Activated CD8-positive, alpha-beta T cell treated with anti-CD3 and anti-CD28 coated beads, Interleukin-2, amount 10 ng/mL, durations not matched to agents 7 days and 5 days (primary cell): ENCODE measurements around the gene ENTHD1. TPM values are rescaled to one million over a fixed set of nuclear protein-coding genes. Genes with fewer than 3 reads are reported as not detected.

Experiments
- ATAC-seq: fragments of 150-1000 bp; cut with Tn5 transposase; one replicate; pipeline ENCODE4 v1.10.0; 2021; ENCODE audit warnings: moderate library complexity
- CTCF ChIA-PET: fragments of 350-600 bp; sonication (Branson Sonifier 250); formaldehyde crosslinking; loops from one replicate; lab custom pipeline; 2021; ENCODE audit warnings: antibody characterized with exemption; lab: Charles Lee
- POLR2A ChIA-PET: fragments of 350-600 bp; sonication (Branson Sonifier 250); formaldehyde crosslinking; loops from one replicate; lab custom pipeline; 2021; ENCODE audit warnings: antibody characterized with exemption; lab: Charles Lee
- DNase-seq: peaks from one replicate; pipeline ENCODE4 v3.0.0-alpha.2; 2020
- H3K27ac Mint-ChIP-seq: one replicate; pipeline ENCODE4 v1.8.0; 2021; ENCODE audit warnings: mild to moderate bottlenecking, mixed read lengths
- H3K27me3 Mint-ChIP-seq: one replicate; pipeline ENCODE4 v1.8.0; 2021; ENCODE audit warnings: low read depth, mixed read lengths
- H3K36me3 Mint-ChIP-seq: one replicate; pipeline ENCODE4 v1.8.0; 2021; ENCODE audit warnings: low read depth, mixed read lengths
- H3K4me1 Mint-ChIP-seq: one replicate; pipeline ENCODE4 v1.8.0; 2021; ENCODE audit warnings: low read depth, mixed read lengths
- H3K4me3 Mint-ChIP-seq: one replicate; pipeline ENCODE4 v1.8.0; 2021; ENCODE audit warnings: mild to moderate bottlenecking, mixed read lengths
- H3K9me3 Mint-ChIP-seq: one replicate; pipeline ENCODE4 v1.8.0; 2022; ENCODE audit warnings: mixed read lengths; ENCODE audit not compliant: insufficient read depth
- total RNA-seq, 2 experiments: library from RNA; stranded (reverse); gene quantifications; one replicate each; pipeline ENCODE4 v1.2.3, GENCODE V29; 2021

ENTHD1 gene
- total RNA-seq, 2 experiments from 2014 or later, result 0.11 TPM; not detected in 1

GRCh38 chr22:39818094-39818493 is 75.5 kb downstream of the ENTHD1 start:
- Mint-ChIP-seq H3K36me3 (no peaks in the 10 kb centered on the region), H3K4me1 (no peaks in the 10 kb centered on the region), H3K4me3 (no peak overlapping the region), H3K27ac (no peak overlapping the region), H3K9me3 (no peaks in the 10 kb centered on the region), H3K27me3 (peaks cover 36% of the 10 kb centered on the region)
- ChIA-PET POLR2A (no interaction called here), CTCF (no interaction called here)
- DNase-seq, result no peak
- no peak for ATAC-seq

GRCh38 chr22:39815932-39816331 is 77.6 kb downstream of the ENTHD1 start:
- H3K4me3 Mint-ChIP-seq, result no peak overlapping the region
- no peak overlapping the region for H3K27ac Mint-ChIP-seq
- no peak for DNase-seq
- ChIA-PET POLR2A (no interaction called here), CTCF (no interaction called here)
- H3K27me3 Mint-ChIP-seq, result peaks cover 32% of the 10 kb centered on the region
- ATAC-seq, result no peak
- no peaks in the 10 kb centered on the region for H3K4me1 Mint-ChIP-seq
- no peaks in the 10 kb centered on the region for H3K9me3 Mint-ChIP-seq
- H3K36me3 Mint-ChIP-seq, result no peaks in the 10 kb centered on the region

- no peaks in the 10 kb centered on the region for H3K9me3 Mint-ChIP-seq
- ChIA-PET POLR2A (no interaction called here), CTCF (no interaction called here)
- peaks cover 30% of the 10 kb centered on the region for H3K27me3 Mint-ChIP-seq
- H3K4me1 Mint-ChIP-seq, result peaks cover 2% of the 10 kb centered on the region
- no peak overlapping the region for H3K4me3 Mint-ChIP-seq
- ATAC-seq (no peak), DNase-seq (no peak)
- H3K36me3 Mint-ChIP-seq, result no peaks in the 10 kb centered on the region
- H3K27ac Mint-ChIP-seq, result no peak overlapping the region
Measured at GRCh38 chr22:39814899-39815298, 78.7 kb downstream of the ENTHD1 start.

- H3K27me3 Mint-ChIP-seq, result peaks cover 21% of the 10 kb centered on the region
- no peaks in the 10 kb centered on the region for H3K36me3 Mint-ChIP-seq
- H3K27ac Mint-ChIP-seq, result no peak overlapping the region
- ChIA-PET CTCF (interaction anchor here (1.0 to 1.6 kb wide), 4 partner anchors 9 to 215 kb away, joined by 3 to 5 read pairs (median 4); no protein-coding TSS in a partner anchor), POLR2A (no interaction called here)
- no peaks in the 10 kb centered on the region for H3K9me3 Mint-ChIP-seq
- ATAC-seq (no peak), DNase-seq (no peak)
- H3K4me3 Mint-ChIP-seq, result no peak overlapping the region
- peaks cover 22% of the 10 kb centered on the region for H3K4me1 Mint-ChIP-seq
Measured at GRCh38 chr22:39809772-39810557, 83.6 kb downstream of the ENTHD1 start.

DNA sequence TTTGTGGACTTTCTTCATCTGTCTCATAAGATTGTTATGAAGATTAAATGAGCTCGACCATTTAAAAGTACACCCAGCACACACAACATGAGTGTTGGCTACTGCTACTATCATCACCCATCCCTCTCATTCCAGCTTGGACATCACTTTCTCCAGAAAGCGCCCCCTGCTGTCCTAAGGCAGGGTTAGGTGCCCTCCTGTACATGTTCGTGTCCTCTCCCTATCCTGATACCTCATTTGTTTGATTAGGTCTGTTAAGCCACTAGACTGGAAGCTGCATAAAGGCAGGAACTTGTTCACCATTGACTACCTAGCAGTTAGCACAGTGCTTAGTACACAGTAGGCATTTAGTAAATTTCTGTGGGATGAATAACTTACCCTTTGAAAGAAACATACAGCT is 85.5 kb downstream of the ENTHD1 start:
- ATAC-seq (no peak), DNase-seq (no peak)
- Mint-ChIP-seq H3K27me3 (peaks cover 24% of the 10 kb centered on the region), H3K27ac (no peak overlapping the region), H3K36me3 (no peaks in the 10 kb centered on the region), H3K9me3 (no peaks in the 10 kb centered on the region), H3K4me3 (no peak overlapping the region), H3K4me1 (peaks cover 22% of the 10 kb centered on the region)
- POLR2A ChIA-PET, result no interaction called here
- CTCF ChIA-PET, result interaction anchor here (1.9 to 3.6 kb wide), 2 partner anchors 33 to 217 kb away, joined by 5 to 14 read pairs; no protein-coding TSS in a partner anchor

DNA sequence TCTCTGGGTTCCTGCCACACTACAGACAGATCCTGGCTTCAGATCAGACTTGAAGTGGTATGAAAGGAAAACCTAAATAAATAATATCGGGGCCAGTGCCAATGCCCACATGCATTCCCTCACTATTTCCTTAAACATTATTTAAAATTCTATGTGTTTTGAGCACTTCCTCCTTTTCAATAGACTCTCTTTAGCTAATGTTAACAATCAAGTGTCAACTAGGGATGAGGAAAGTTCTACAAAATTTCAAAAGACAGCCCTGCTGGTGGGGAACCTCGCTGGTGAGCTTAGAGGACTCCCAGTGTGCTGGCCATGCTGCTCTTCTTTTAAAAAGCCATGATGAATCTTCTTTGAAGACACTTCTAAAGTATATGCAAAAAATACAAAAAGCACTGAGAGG is 87.5 kb downstream of the ENTHD1 start:
- Mint-ChIP-seq H3K4me3 (no peak overlapping the region), H3K27me3 (peaks cover 26% of the 10 kb centered on the region), H3K36me3 (no peaks in the 10 kb centered on the region), H3K4me1 (peaks cover 22% of the 10 kb centered on the region), H3K27ac (no peak overlapping the region), H3K9me3 (no peaks in the 10 kb centered on the region)
- ATAC-seq (no peak), DNase-seq (no peak)
- POLR2A ChIA-PET, result no interaction called here
- CTCF ChIA-PET, result interaction anchor here (1.0 to 3.6 kb wide), 2 partner anchors 31 to 542 kb away, joined by 4 to 14 read pairs; no protein-coding TSS in a partner anchor

- ChIA-PET CTCF (interaction anchor here (1.0 to 3.6 kb wide), 2 partner anchors 30 to 543 kb away, joined by 4 to 14 read pairs; no protein-coding TSS in a partner anchor), POLR2A (no interaction called here)
- H3K27me3 Mint-ChIP-seq, result peaks cover 29% of the 10 kb centered on the region
- no peak overlapping the region for H3K4me3 Mint-ChIP-seq
- H3K4me1 Mint-ChIP-seq, result peaks cover 22% of the 10 kb centered on the region
- H3K27ac Mint-ChIP-seq, result no peak overlapping the region
- H3K9me3 Mint-ChIP-seq, result no peaks in the 10 kb centered on the region
- no peaks in the 10 kb centered on the region for H3K36me3 Mint-ChIP-seq
- ATAC-seq (no peak), DNase-seq (no peak)
Measured at GRCh38 chr22:39805117-39805516, 88.4 kb downstream of the ENTHD1 start.

DNA sequence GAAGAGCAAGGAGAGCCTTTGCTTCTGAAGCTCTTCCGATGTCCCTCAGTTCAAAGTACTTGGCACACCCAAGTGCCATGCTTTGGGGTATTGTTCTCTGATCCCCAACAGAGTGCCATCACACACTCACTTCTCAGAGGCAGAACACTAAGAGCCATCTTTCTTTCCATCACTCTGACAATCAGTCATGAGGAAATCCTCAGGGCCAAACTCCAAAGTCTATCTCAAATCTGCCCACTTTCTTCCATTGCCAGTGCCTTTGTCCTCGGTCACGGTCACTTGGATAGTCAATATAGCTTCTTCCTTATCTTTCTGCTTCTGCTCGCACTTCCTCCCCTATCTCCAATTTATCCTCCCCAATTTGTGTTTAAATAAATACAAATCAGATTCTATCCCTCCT is 90.9 kb downstream of the ENTHD1 start:
- Mint-ChIP-seq H3K27me3 (peaks cover 29% of the 10 kb centered on the region), H3K9me3 (peaks cover 15% of the 10 kb centered on the region), H3K4me1 (peaks cover 11% of the 10 kb centered on the region), H3K4me3 (no peak overlapping the region), H3K36me3 (peaks cover 9% of the 10 kb centered on the region), H3K27ac (no peak overlapping the region)
- DNase-seq, result no peak
- ATAC-seq, result no peak
- ChIA-PET POLR2A (no interaction called here), CTCF (no interaction called here)

DNA sequence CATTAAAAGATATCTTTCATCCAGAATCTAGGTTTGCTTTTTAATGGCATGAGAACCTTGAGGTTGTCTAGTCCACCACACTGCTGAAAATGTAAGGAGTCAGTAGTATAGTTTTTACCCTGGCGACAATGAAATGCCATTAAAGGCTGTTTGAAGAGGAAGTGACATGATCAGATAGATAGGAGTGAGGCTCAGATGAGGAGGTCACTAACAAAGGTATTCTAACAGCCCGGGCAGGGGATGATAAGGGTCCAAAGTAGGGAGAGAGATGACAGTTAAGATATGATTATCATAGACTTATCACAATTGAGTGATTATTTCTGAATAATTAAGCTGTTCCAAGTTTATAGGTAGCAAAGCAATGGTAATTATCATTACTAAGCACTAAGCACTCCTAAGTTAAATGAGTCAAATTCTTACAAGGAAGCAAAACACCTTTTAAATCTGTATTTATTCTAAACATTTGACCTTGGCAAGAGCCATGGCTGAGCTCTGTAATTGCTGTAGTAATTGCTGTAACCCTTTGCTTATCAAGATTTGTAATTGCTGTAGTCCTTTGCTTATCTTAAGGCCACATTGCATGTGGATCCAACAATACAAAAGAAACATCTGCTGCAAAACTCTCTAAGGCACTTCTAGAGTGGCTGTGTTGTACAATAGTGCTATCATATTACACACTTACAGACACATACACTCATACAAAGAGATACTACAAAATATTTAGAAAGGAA is 92.6 kb downstream of the ENTHD1 start:
- ATAC-seq (no peak), DNase-seq (no peak)
- H3K36me3 Mint-ChIP-seq, result peaks cover 11% of the 10 kb centered on the region
- H3K4me3 Mint-ChIP-seq, result no peak overlapping the region
- no peak overlapping the region for H3K27ac Mint-ChIP-seq
- H3K9me3 Mint-ChIP-seq, result peaks cover 32% of the 10 kb centered on the region
- CTCF ChIA-PET, result interaction anchor here (1.4 to 1.9 kb wide), 3 partner anchors 9 to 26 kb away, joined by 4 to 5 read pairs (median 4); no protein-coding TSS in a partner anchor
- H3K27me3 Mint-ChIP-seq, result peaks cover 23% of the 10 kb centered on the region
- POLR2A ChIA-PET, result no interaction called here
- H3K4me1 Mint-ChIP-seq, result peaks cover 10% of the 10 kb centered on the region

GRCh38 chr22:39797528-39798147 is 95.9 kb downstream of the ENTHD1 start:
- ChIA-PET POLR2A (no interaction called here), CTCF (no interaction called here)
- no peaks in the 10 kb centered on the region for H3K4me1 Mint-ChIP-seq
- H3K36me3 Mint-ChIP-seq, result peaks cover 11% of the 10 kb centered on the region
- ATAC-seq, result no peak
- no peak for DNase-seq
- peaks cover 20% of the 10 kb centered on the region for H3K27me3 Mint-ChIP-seq
- H3K9me3 Mint-ChIP-seq, result peaks cover 34% of the 10 kb centered on the region
- H3K4me3 Mint-ChIP-seq, result no peak overlapping the region
- no peak overlapping the region for H3K27ac Mint-ChIP-seq

DNA sequence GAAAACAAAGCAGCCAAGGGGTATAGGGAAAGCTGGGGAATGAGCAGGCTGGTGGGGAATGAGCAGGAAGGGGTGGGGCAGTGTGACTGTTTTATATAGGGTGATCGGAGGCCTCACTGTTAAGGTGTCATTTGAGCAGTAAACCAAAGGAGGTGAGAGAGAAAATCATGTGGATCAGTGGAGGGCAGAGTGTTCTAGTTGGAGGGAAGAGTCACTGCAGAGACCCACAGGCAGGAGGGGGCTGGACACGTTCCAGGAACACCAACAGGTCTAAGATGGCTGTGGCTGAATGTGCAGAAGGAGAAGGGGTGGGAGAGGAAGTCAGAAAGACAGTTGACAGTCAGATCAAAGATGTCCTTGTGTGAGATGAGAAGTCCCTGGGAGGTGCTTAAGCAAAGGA is 103.8 kb downstream of the ENTHD1 start:
- ATAC-seq (no peak), DNase-seq (no peak)
- Mint-ChIP-seq H3K27ac (no peak overlapping the region), H3K9me3 (no peaks in the 10 kb centered on the region), H3K4me1 (peaks cover 3% of the 10 kb centered on the region), H3K27me3 (peaks cover 2% of the 10 kb centered on the region), H3K4me3 (no peak overlapping the region), H3K36me3 (no peaks in the 10 kb centered on the region)
- ChIA-PET CTCF (no interaction called here), POLR2A (no interaction called here)
